Endothelial cell of umbilical vein (primary cell): ENCODE measurements around the gene NAV2.

Source experiments
- EZH2 ChIP-seq: IDR thresholded peaks from 2 replicates; pipeline ENCODE4 v1.6.1; 2012; ENCODE audit warnings: borderline replicate concordance, low read depth, mild to moderate bottlenecking, moderate library complexity, low read length, inconsistent platforms; ENCODE audit not compliant: severe bottlenecking
- FOS ChIP-seq: IDR thresholded peaks from 2 replicates; pipeline ENCODE4 v1.6.1; 2011; ENCODE audit warnings: mild to moderate bottlenecking, low read length, moderate library complexity, borderline replicate concordance; ENCODE audit not compliant: insufficient read depth
- MYC ChIP-seq: IDR thresholded peaks from one replicate; pipeline ENCODE4 v1.6.1; 2011; ENCODE audit warnings: mild to moderate bottlenecking, low read depth, low read length
- POLR2A ChIP-seq: IDR thresholded peaks from 2 replicates; pipeline ENCODE4 v1.6.1; 2012; ENCODE audit warnings: low read depth, mild to moderate bottlenecking, control low read depth, low read length
- POLR2AphosphoS5 ChIP-seq: IDR thresholded peaks from 2 replicates; pipeline ENCODE4 v1.6.1; 2012; ENCODE audit warnings: low read depth, mild to moderate bottlenecking, control low read depth, low read length, moderate library complexity; ENCODE audit not compliant: insufficient read depth
- TF ChIP-seq, protein P1 (sequence below): IDR thresholded peaks from 2 replicates; pipeline ENCODE4 v1.6.1; 2011; ENCODE audit not compliant: insufficient read depth, insufficient read length
- TF ChIP-seq, protein P2 (sequence below), 2 donors: IDR thresholded peaks; 1 replicate in 1 of 2; 2 replicates in 1 of 2; pipeline ENCODE4 v1.5.1; 2011; ENCODE audit warnings: low read length in 2 of 2, mild to moderate bottlenecking in 2 of 2, moderate library complexity in 2 of 2, control low read depth in 1 of 2, inconsistent platforms in 1 of 2, low read depth in 1 of 2; ENCODE audit not compliant: insufficient read depth in 1 of 2; ENCODE audit errors: extremely low read depth in 1 of 2

DNA sequence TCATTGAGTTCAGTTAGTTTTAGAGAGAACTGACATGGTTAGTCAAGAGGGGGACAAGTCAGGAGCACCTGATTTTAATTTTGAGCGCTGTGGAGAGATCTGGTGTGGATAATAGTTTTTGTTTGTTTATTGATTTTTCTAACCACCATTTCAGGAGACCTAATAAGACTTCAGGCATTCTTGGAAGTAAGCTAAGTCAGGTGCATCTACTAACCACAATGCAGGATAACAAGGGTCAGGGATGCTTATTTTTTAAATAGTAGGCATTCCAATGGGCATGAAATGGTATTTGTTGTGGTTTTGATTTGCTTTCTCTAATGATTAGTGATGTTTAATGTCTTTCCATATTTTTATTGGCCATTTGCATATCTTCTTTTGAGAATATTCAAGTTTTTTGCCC is 212.1 kb downstream of the NAV2 start:
- TF ChIP-seq, protein P1, sequence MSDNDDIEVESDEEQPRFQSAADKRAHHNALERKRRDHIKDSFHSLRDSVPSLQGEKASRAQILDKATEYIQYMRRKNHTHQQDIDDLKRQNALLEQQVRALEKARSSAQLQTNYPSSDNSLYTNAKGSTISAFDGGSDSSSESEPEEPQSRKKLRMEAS: no peak
- TF ChIP-seq EZH2: no peak
- TF ChIP-seq, protein P2, sequence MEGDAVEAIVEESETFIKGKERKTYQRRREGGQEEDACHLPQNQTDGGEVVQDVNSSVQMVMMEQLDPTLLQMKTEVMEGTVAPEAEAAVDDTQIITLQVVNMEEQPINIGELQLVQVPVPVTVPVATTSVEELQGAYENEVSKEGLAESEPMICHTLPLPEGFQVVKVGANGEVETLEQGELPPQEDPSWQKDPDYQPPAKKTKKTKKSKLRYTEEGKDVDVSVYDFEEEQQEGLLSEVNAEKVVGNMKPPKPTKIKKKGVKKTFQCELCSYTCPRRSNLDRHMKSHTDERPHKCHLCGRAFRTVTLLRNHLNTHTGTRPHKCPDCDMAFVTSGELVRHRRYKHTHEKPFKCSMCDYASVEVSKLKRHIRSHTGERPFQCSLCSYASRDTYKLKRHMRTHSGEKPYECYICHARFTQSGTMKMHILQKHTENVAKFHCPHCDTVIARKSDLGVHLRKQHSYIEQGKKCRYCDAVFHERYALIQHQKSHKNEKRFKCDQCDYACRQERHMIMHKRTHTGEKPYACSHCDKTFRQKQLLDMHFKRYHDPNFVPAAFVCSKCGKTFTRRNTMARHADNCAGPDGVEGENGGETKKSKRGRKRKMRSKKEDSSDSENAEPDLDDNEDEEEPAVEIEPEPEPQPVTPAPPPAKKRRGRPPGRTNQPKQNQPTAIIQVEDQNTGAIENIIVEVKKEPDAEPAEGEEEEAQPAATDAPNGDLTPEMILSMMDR (IDR thresholded peaks at IDR 0.05; ENCODE audit: extremely low read depth in 1 of 2, insufficient read depth in 1 of 2, low read depth in 1 of 2, low read length in 2 of 2): no peak
- no peak for TF ChIP-seq POLR2AphosphoS5
- TF ChIP-seq POLR2A: no peak
- no peak for TF ChIP-seq FOS
- TF ChIP-seq MYC: no peak
